Thyroid gland (tissue), 4 donors: ENCODE data around the gene FNDC11. TPM values are rescaled to one million over a fixed set of nuclear protein-coding genes. Genes with fewer than 3 reads are reported as not detected.

Experiments used
- DNase-seq, 2 donors: peaks; one replicate each; pipeline ENCODE4 v3.0.0-alpha.2; 2019
- H3K27ac ChIP-seq, 3 donors: fragments of 200-600 bp; sonication (generic); 1 replicate in 2 of 3; 2 replicates in 1 of 3; pipeline ENCODE4 v1.5.1; 2016 to 2019; ENCODE audit warnings: mild to moderate bottlenecking in 1 of 3, moderate library complexity in 1 of 3
- H3K27me3 ChIP-seq: fragments of 200-600 bp; sonication (generic); one replicate; pipeline ENCODE4 v1.5.1; 2019
- H3K36me3 ChIP-seq, 2 donors: fragments of 200-600 bp; sonication (generic); one replicate each; pipeline ENCODE4 v1.5.1; 2016 to 2019
- H3K4me1 ChIP-seq, 2 donors: fragments of 200-600 bp; sonication (generic); one replicate each; pipeline ENCODE4 v1.5.1; 2017 to 2019
- H3K4me3 ChIP-seq, 3 donors: fragments of 200-600 bp; sonication (generic); replicated peaks in 1 of 3; 1 replicate in 2 of 3; 2 replicates in 1 of 3; pipeline ENCODE4 v1.5.1; 2016; ENCODE audit warnings: mild to moderate bottlenecking in 1 of 3
- H3K9me3 ChIP-seq: fragments of 200-600 bp; sonication (generic); one replicate; pipeline ENCODE4 v1.5.1; 2017
- POLR2A ChIP-seq, 2 donors: fragments of 450-650 bp; IDR thresholded peaks; one replicate each; pipeline ENCODE4 v1.6.1; 2017; ENCODE audit warnings: antibody characterized with exemption in 2 of 2, mild to moderate bottlenecking in 2 of 2, moderate library complexity in 1 of 2
- WGBS, 2 donors: methylation state at CpG; one replicate each; pipeline ENCODE4 v1.1.5; 2017; 5-methylcytosine and 5-hydroxymethylcytosine counted together
- intact Hi-C: fragments of 100-400 bp; cut with DNase I; formaldehyde crosslinking; loops from one replicate; pipeline ENCODE4 v1.15.1; 2023
- total RNA-seq, 4 donors: library from RNA; depleted of rRNA; stranded (reverse); fragments of >200 nt; gene quantifications; one replicate each; pipeline ENCODE4 v1.2.3, GENCODE V29; 2016
- TF ChIP-seq, protein P1 (sequence below), 6 experiments: fragments of 200-600 bp in 3 of 6; fragments of 450-650 bp in 3 of 6; sonication (generic) in 3 of 6; IDR thresholded peaks; one replicate each; pipeline ENCODE4 v1.5.1; 2016 to 2019; ENCODE audit warnings: antibody characterized with exemption in 6 of 6, mild to moderate bottlenecking in 2 of 6, inconsistent platforms in 1 of 6, moderate library complexity in 1 of 6

FNDC11 gene
- total RNA-seq, 4 donors from 2014 or later, result 0.39 to 0.89 (median 0.40) TPM; not detected in 1

DNA sequence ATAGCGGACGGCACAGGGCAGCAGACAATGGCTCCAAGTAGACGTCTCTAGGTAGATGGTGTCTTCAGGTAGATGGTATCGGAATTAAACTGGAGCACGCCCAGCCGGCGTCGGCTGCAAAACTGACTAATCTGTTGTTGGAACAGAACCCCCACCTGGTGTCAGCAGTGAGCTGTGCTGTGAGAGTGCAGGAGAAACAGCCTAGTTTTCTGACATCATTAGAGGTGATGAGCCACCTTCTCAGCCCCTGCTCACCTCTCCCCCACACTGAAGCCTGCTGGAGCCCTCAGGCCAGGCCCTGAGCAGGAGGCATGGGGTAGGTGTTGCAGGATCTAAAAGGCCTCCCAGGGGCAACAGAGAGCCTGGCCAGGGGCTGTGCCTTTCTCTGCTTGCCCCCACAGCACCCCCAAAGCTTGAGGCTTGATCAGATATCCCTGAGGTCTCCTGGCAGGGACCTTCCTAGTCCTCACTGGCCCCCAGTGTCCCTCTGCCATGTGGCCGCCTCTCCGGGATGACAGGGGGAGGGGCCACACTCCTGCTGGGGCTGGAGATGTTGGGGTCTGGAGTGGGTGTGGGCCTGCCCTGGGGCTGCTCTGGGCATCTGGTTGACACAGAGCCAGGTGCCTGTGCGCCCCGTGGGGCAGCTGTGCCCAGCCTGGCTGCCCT is 27.0 kb downstream of the FNDC11 start:
- Histone ChIP-seq H3K27ac (peak overlapping the region in 1 of 3 donors; percentile 10), H3K36me3 (no peaks in the 10 kb centered on the region), H3K4me3 (no peak overlapping the region), H3K9me3 (no peaks in the 10 kb centered on the region), H3K4me1 (peaks cover 0 to 10% of the 10 kb centered on the region in 2 donors), H3K27me3 (no peaks in the 10 kb centered on the region)
- DNase-seq, result peak; percentile 80
- WGBS, 2 donors, result 26 to 55% methylated on average over 8 of the region's 12 CpGs
- intact Hi-C loops, result no loop called here
- TF ChIP-seq, protein P1, sequence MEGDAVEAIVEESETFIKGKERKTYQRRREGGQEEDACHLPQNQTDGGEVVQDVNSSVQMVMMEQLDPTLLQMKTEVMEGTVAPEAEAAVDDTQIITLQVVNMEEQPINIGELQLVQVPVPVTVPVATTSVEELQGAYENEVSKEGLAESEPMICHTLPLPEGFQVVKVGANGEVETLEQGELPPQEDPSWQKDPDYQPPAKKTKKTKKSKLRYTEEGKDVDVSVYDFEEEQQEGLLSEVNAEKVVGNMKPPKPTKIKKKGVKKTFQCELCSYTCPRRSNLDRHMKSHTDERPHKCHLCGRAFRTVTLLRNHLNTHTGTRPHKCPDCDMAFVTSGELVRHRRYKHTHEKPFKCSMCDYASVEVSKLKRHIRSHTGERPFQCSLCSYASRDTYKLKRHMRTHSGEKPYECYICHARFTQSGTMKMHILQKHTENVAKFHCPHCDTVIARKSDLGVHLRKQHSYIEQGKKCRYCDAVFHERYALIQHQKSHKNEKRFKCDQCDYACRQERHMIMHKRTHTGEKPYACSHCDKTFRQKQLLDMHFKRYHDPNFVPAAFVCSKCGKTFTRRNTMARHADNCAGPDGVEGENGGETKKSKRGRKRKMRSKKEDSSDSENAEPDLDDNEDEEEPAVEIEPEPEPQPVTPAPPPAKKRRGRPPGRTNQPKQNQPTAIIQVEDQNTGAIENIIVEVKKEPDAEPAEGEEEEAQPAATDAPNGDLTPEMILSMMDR (IDR thresholded peaks at IDR 0.05), result peak in 5 of 6 experiments; percentile 21 to 71 (median 62)
- TF ChIP-seq POLR2A (IDR thresholded peaks at IDR 0.05), result no peak

DNA sequence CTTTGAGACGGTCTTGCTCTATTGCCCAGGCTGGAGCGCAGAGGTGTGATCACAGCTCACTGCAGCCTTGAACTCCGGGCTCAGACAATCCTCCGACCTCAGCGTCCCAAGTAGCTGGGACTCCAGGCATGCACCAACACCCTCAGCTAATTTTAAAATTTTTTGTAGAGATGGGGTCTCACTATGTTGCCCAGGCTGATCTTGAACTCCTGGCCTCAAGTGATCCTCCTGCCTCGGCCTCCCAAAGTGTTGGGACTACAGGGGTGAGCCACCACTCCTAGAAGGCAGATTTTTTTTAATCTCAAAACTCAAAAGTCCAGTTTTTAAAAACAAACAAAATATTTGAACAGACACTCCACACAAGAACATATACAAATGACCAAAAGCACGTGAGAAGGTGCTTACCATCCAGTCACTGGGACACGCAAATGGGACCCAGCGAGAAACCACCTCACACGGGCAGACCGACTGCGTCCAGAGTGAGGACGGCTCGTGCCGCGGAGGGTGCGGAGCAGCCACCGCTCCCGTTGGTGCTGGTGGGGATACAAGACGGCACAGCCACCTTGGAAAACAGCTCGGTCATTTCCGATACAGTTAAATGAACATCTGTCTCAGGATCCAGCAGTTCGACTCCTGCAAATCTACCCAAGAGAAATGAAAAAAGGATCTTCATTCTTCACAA is 28.6 kb downstream of the FNDC11 start:
- peak overlapping the region in 1 of 3 donors; percentile 58 for H3K27ac ChIP-seq
- 75 to 90% methylated on average over 23 of the region's 23 CpGs for WGBS, 2 donors
- intact Hi-C loops, result no loop called here
- no peak for TF ChIP-seq POLR2A (IDR thresholded peaks at IDR 0.05)
- TF ChIP-seq, protein P1 (IDR thresholded peaks at IDR 0.05), result no peak
- H3K36me3 ChIP-seq, result no peaks in the 10 kb centered on the region
- H3K4me1 ChIP-seq, result peaks cover 0 to 2% of the 10 kb centered on the region in 2 donors
- no peaks in the 10 kb centered on the region for H3K9me3 ChIP-seq
- no peak overlapping the region for H3K4me3 ChIP-seq
- no peaks in the 10 kb centered on the region for H3K27me3 ChIP-seq
- no peak for DNase-seq

DNA sequence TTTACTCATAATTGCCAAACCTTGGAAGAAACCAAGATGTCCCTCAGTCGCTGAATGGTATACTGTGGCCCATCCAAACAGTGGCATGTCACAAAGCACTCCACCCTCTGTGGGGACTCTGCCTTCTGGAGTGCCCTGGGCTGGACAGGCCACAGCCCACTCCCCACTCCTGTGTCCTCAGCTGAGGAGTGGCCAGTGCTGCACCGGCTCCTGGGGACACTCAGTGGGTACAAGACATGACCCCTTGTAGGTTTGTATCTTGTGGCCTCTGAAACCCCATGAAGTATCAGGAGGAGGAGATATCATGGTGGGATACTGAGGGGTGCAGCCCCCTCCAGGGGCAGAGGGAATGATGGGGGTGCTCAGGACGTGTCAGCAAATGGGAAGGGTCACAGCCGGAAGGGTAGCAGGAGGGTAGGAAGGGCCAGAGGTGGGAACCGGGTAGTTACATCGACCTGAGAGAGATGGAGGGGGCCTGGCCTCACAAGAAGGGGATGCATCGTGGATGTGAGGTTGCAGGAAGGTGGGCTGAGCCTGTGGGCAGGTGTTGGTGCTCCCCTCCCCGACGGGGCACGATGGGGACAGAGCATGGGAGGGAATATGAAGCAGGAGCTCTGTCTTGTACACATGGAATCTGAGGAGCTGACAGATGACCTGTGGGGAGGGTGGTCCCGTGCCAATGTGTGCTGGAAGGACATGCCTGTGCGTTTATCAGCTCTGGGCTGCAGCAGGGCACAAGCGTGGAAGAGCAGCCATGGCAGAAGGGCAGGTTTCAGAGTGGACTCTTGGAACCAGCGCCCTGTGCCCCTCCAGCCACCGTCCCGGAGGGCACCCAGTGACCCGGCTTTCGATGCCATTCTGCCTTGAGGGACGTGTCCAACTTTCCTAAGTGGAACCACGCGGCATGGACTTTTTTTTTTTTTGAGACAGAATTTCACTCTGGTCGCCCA is 31.9 kb downstream of the FNDC11 start:
- Histone ChIP-seq H3K27me3 (no peaks in the 10 kb centered on the region), H3K27ac (no peak overlapping the region), H3K36me3 (peaks cover 18 to 19% of the 10 kb centered on the region in 2 donors), H3K4me1 (no peaks in the 10 kb centered on the region), H3K9me3 (no peaks in the 10 kb centered on the region), H3K4me3 (no peak overlapping the region)
- no peak for DNase-seq
- TF ChIP-seq POLR2A (IDR thresholded peaks at IDR 0.05), result no peak
- TF ChIP-seq, protein P1 (IDR thresholded peaks at IDR 0.05), result no peak
- WGBS, 2 donors, result 82 to 83% methylated on average over 17 to 22 of the region's 22 CpGs
- intact Hi-C loops, result no loop called here

DNA sequence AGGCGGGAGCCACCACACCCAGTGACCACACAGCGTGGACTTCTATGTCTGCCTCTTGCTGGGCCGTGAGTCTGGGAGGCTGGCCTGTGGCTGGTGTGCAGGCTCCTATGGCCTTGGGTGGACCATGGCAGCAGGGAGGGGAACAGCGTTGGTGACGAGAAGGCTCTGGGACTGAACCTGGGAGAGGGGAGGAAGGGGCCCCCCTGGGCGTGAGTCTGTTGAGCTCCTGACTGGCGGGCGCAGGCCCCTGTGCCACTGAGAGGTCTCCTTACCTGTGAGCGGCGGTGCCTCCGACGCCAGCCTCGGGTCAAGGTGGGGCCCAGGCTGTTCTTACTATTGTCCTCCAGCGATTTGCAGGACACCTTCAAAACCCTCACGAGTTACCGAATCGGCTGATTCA is 32.8 kb downstream of the FNDC11 start:
- WGBS, 2 donors, result 92 to 95% methylated on average over 7 to 11 of the region's 17 CpGs
- no peaks in the 10 kb centered on the region for H3K4me1 ChIP-seq

More for the DNA sequence above, 32.8 kb downstream of the FNDC11 start:
- DNase-seq, result no peak
- H3K4me3 ChIP-seq, result no peak overlapping the region
- TF ChIP-seq POLR2A (IDR thresholded peaks at IDR 0.05), result no peak
- TF ChIP-seq, protein P1 (IDR thresholded peaks at IDR 0.05), result no peak
- H3K9me3 ChIP-seq, result no peaks in the 10 kb centered on the region
- H3K27me3 ChIP-seq, result no peaks in the 10 kb centered on the region
- H3K27ac ChIP-seq, result no peak overlapping the region
- peaks cover 27 to 28% of the 10 kb centered on the region in 2 donors for H3K36me3 ChIP-seq
- intact Hi-C loops, result no loop called here
